ENCODE measurements around the gene BNC2. TPM values are rescaled to one million over a fixed set of nuclear protein-coding genes. Genes with fewer than 3 reads are reported as not detected.

The BNC2 gene
- total and polyA plus RNA-seq, 2 experiments from 2014 or later = 19.3 to 20.7 TPM

GRCh38 chr9:16450043-16450442, 420.4 kb downstream of the BNC2 start:
- Histone ChIP-seq H3K4me2 (no peak overlapping the region), H3K27me3 (no peaks in the 10 kb centered on the region), H3K9me2 (replicated peaks; ENCODE audit: insufficient read depth) (no peaks in the 10 kb centered on the region), H2AFZ (no peak overlapping the region), H3K79me2 (peaks cover 16% of the 10 kb centered on the region), H3K4me3 (no peak overlapping the region), H3K4me1 (ENCODE audit: insufficient read depth) (peaks cover 25% of the 10 kb centered on the region), H4K20me1 (ENCODE audit: insufficient read depth, poor library complexity, severe bottlenecking) (no peaks in the 10 kb centered on the region), H3K27ac (no peak overlapping the region), H3K9me3 (ENCODE audit: low read depth) (no peaks in the 10 kb centered on the region), H3K36me3 (replicated peaks; ENCODE audit: insufficient read depth, low read depth) (no peaks in the 10 kb centered on the region)
- no peak for DNase-seq (ENCODE audit: low spot score)
- TF ChIP-seq EZH2 (IDR thresholded peaks at IDR 0.05; ENCODE audit: borderline replicate concordance) = no peak
- TF ChIP-seq EZH2phosphoT487 (IDR thresholded peaks at IDR 0.05; ENCODE audit: low read depth, severe bottlenecking, unreplicated experiment) = no peak
- TF ChIP-seq CTCF (IDR thresholded peaks at IDR 0.05; ENCODE audit: poor library complexity) = no peak

- WGBS (ENCODE audit: low lambda C conversion rate, missing lambda C conversion rate) = 55% methylated on average over 10 of the region's 10 CpGs
- Histone ChIP-seq H3K27ac (no peak overlapping the region), H3K79me2 (peaks cover 12% of the 10 kb centered on the region)
Measured at GRCh38 chr9:16449076-16449730, 421.3 kb downstream of the BNC2 start.

GRCh38 chr9:16447946-16448345, 422.5 kb downstream of the BNC2 start:
- Histone ChIP-seq H3K4me2 (peak overlapping the region; percentile 10), H4K20me1 (ENCODE audit: insufficient read depth, poor library complexity, severe bottlenecking) (no peaks in the 10 kb centered on the region), H3K36me3 (replicated peaks; ENCODE audit: insufficient read depth, low read depth) (no peaks in the 10 kb centered on the region), H3K4me3 (no peak overlapping the region), H3K79me2 (peaks cover 4% of the 10 kb centered on the region), H2AFZ (no peak overlapping the region), H3K9me3 (ENCODE audit: low read depth) (no peaks in the 10 kb centered on the region), H3K27ac (no peak overlapping the region), H3K27me3 (no peaks in the 10 kb centered on the region), H3K4me1 (ENCODE audit: insufficient read depth) (peaks cover 25% of the 10 kb centered on the region), H3K9me2 (replicated peaks; ENCODE audit: insufficient read depth) (no peaks in the 10 kb centered on the region)
- 47% methylated on average over 3 of the region's 3 CpGs for WGBS (ENCODE audit: low lambda C conversion rate, missing lambda C conversion rate)
- TF ChIP-seq EZH2 (IDR thresholded peaks at IDR 0.05; ENCODE audit: borderline replicate concordance) (no peak), EZH2phosphoT487 (IDR thresholded peaks at IDR 0.05; ENCODE audit: low read depth, severe bottlenecking, unreplicated experiment) (no peak), CTCF (IDR thresholded peaks at IDR 0.05; ENCODE audit: poor library complexity) (no peak)
- DNase-seq (ENCODE audit: low spot score) = no peak

More at GRCh38 chr9:16449076-16449730, 421.3 kb downstream of the BNC2 start:
- no peak overlapping the region for H3K4me3 ChIP-seq
- no peak for DNase-seq (ENCODE audit: low spot score)
- H2AFZ ChIP-seq = no peak overlapping the region
- H3K9me2 ChIP-seq (replicated peaks; ENCODE audit: insufficient read depth) = no peaks in the 10 kb centered on the region
- TF ChIP-seq EZH2phosphoT487 (IDR thresholded peaks at IDR 0.05; ENCODE audit: low read depth, severe bottlenecking, unreplicated experiment) = no peak
- no peak for TF ChIP-seq CTCF (IDR thresholded peaks at IDR 0.05; ENCODE audit: poor library complexity)
- TF ChIP-seq EZH2 (IDR thresholded peaks at IDR 0.05; ENCODE audit: borderline replicate concordance) = no peak
- H3K9me3 ChIP-seq (ENCODE audit: low read depth) = no peaks in the 10 kb centered on the region
- no peak overlapping the region for H3K4me2 ChIP-seq
- peaks cover 25% of the 10 kb centered on the region for H3K4me1 ChIP-seq (ENCODE audit: insufficient read depth)
- no peaks in the 10 kb centered on the region for H4K20me1 ChIP-seq (ENCODE audit: insufficient read depth, poor library complexity, severe bottlenecking)
- H3K27me3 ChIP-seq = no peaks in the 10 kb centered on the region
- H3K36me3 ChIP-seq (replicated peaks; ENCODE audit: insufficient read depth, low read depth) = no peaks in the 10 kb centered on the region
